ENCODE measurements around the gene EIF3F. TPM values are rescaled to one million over a fixed set of nuclear protein-coding genes. Genes with fewer than 3 reads are reported as not detected.
A peak's percentile ranks its signal among the peaks of the same experiment; 100 is the strongest.

The EIF3F gene
- total and polyA plus RNA-seq, 2 of the 4 experiments (the other 2 are of a cell fraction), result 279 to 306 TPM

DNA sequence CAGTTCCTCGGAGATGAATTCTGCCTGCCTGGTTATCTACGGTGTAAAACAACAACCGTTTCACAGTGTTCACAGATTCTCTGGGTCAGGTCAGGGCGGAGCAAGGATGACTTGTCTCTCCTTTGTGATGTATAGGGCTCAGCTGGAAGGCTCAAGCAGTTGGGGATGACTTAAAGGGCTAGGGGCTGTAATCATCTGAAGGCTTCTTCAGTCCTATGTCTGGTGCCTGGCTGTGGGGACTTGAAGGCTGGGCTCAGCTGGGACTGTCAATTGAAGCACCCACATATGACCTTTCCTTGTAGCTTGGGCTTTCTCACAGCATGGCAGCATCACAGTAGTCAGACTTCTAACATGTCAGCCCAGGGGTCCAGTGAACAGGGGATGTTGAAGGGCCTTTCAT, 29.3 kb downstream of the EIF3F start:
- Histone ChIP-seq H3K18ac (ENCODE audit: low read depth, low read length) (peak overlapping the region; percentile 40; the same call in 1 of the 2 replicates), H3K9me3 (ENCODE audit: control insufficient read depth, insufficient read depth, low read length) (no peaks in the 10 kb centered on the region), H2AK9ac (replicated peaks; ENCODE audit: low read depth, low read length, poor library complexity) (peak overlapping the region; percentile 79), H3K4me2 (ENCODE audit: low read depth, low read length) (peak overlapping the region; percentile 70; the same call in 1 of the 2 replicates), H4K20me1 (ENCODE audit: insufficient read depth, low read length) (peaks cover 9% of the 10 kb centered on the region; the same call in 1 of the 2 replicates), H3K14ac (replicated peaks; ENCODE audit: low read depth, low read length) (peak overlapping the region; percentile 68), H3K4me3 (ENCODE audit: insufficient read depth, low read depth, low read length) (no peak overlapping the region), H3K36me3 (ENCODE audit: control insufficient read depth, insufficient read depth, low read length) (no peaks in the 10 kb centered on the region), H3K27me3 (ENCODE audit: control insufficient read depth, insufficient read depth, low read length) (no peaks in the 10 kb centered on the region), H4K8ac (ENCODE audit: low read depth in 2 of 2, low read length in 2 of 2) (peak overlapping the region in 1 of 2 experiments; percentile 47; a peak in 2 of 4 replicates), H3K4me1 (ENCODE audit: control insufficient read depth, insufficient read depth, low read length) (peaks cover 23% of the 10 kb centered on the region), H3K56ac (ENCODE audit: extremely low read depth, insufficient read depth, low read length) (peak overlapping the region; percentile 66; the same call in 1 of the 2 replicates), H3K79me1 (ENCODE audit: low read depth in 1 of 2, low read length in 2 of 2) (no peaks in the 10 kb centered on the region; a peak in 1 of 4 replicates), H3K9ac (ENCODE audit: low read depth, low read length) (no peak overlapping the region), H4K91ac (ENCODE audit: insufficient read depth, low read depth, low read length) (peak overlapping the region; percentile 51), H3K27ac (ENCODE audit: insufficient read depth, low read length) (no peak overlapping the region), H3K23ac (ENCODE audit: low read depth, low read length) (peak overlapping the region; percentile 90), H2AK5ac (ENCODE audit: low read depth, low read length) (peak overlapping the region; percentile 77; the same call in 1 of the 2 replicates), H2BK20ac (ENCODE audit: low read depth, low read length) (peak overlapping the region; percentile 77; the same call in 1 of the 2 replicates), H2BK15ac (ENCODE audit: low read depth, low read length) (peak overlapping the region; percentile 87; the same call in 1 of the 3 replicates), H3K4ac (ENCODE audit: low read depth, low read length) (peak overlapping the region; percentile 91), H3K9me1 (ENCODE audit: insufficient read depth, low read length) (peaks cover 30% of the 10 kb centered on the region), H2BK5ac (ENCODE audit: low read depth, low read length, poor library complexity, severe bottlenecking) (peak overlapping the region; percentile 83), H2AFZ (replicated peaks; ENCODE audit: low read length, poor library complexity) (peak overlapping the region; percentile 75), H2BK120ac (ENCODE audit: low read depth, low read length) (peak overlapping the region; percentile 87), H4K5ac (ENCODE audit: low read depth, low read length) (no peak overlapping the region)
- ATAC-seq (ENCODE audit: low read depth) (no peak), DNase-seq (no peak)
- dilution Hi-C loops (cut with HindIII; ENCODE audit: low sequenced_read_pairs, unreplicated experiment) (no loop called here), intact Hi-C loops (cut with micrococcal nuclease) (no loop called here), in situ Hi-C loops (cut with MboI; ENCODE audit: low sequenced_read_pairs) (no loop called here)
- BruUV-seq (replicated peaks), result no TSS peak
- no CpG with 5 or more reads among the region's 4 CpGs for WGBS, 2 experiments (ENCODE audit: extremely low coverage in 2 of 2, insufficient read length in 1 of 2)
- ChIA-PET POLR2A (ENCODE audit: unreplicated experiment) (no interaction called here), CTCF (interaction anchor here (2.6 kb wide), 1 partner anchor 82 kb away, joined by 14 read pairs; no protein-coding TSS in a partner anchor)
- TF ChIP-seq SMC3 (IDR thresholded peaks at IDR 0.05; ENCODE audit: low read depth, low read length) (no peak), MAZ (IDR thresholded peaks at IDR 0.05; ENCODE audit: borderline replicate concordance, low read depth, low read length) (no peak), NFE2L2 (IDR thresholded peaks at IDR 0.05; ENCODE audit: low read depth, low read length) (no peak), RCOR1 (IDR thresholded peaks at IDR 0.05; ENCODE audit: insufficient replicate concordance, low read length) (no peak), MXI1 (IDR thresholded peaks at IDR 0.05; ENCODE audit: borderline replicate concordance, low read depth, low read length) (no peak), RFX5 (IDR thresholded peaks at IDR 0.05; ENCODE audit: low read depth, low read length) (no peak), RAD21 (IDR thresholded peaks at IDR 0.05; ENCODE audit: low read length) (no peak), CHD1 (IDR thresholded peaks at IDR 0.05; ENCODE audit: low read depth, low read length) (no peak), MAFK (IDR thresholded peaks at IDR 0.05; ENCODE audit: low read depth, low read length) (no peak), FOS (IDR thresholded peaks at IDR 0.05; ENCODE audit: low read depth, low read length) (no peak), BHLHE40 (IDR thresholded peaks at IDR 0.05; ENCODE audit: low read depth, low read length) (no peak)
- TF ChIP-seq, protein P1, sequence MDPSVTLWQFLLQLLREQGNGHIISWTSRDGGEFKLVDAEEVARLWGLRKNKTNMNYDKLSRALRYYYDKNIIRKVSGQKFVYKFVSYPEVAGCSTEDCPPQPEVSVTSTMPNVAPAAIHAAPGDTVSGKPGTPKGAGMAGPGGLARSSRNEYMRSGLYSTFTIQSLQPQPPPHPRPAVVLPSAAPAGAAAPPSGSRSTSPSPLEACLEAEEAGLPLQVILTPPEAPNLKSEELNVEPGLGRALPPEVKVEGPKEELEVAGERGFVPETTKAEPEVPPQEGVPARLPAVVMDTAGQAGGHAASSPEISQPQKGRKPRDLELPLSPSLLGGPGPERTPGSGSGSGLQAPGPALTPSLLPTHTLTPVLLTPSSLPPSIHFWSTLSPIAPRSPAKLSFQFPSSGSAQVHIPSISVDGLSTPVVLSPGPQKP (IDR thresholded peaks at IDR 0.05; ENCODE audit: borderline replicate concordance, low read depth, low read length), result no peak
- TF ChIP-seq, protein P2, sequence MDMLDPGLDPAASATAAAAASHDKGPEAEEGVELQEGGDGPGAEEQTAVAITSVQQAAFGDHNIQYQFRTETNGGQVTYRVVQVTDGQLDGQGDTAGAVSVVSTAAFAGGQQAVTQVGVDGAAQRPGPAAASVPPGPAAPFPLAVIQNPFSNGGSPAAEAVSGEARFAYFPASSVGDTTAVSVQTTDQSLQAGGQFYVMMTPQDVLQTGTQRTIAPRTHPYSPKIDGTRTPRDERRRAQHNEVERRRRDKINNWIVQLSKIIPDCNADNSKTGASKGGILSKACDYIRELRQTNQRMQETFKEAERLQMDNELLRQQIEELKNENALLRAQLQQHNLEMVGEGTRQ (IDR thresholded peaks at IDR 0.05; ENCODE audit: low read depth, low read length), result no peak
